Kidney epithelial cell (primary cell): ENCODE measurements around the gene RXFP1. TPM values are rescaled to one million over a fixed set of nuclear protein-coding genes. Genes with fewer than 3 reads are reported as not detected.

Source experiments
- DNase-seq: peaks from one replicate; pipeline ENCODE4 v3.0.0-alpha.2; 2010; ENCODE audit warnings: low read depth
- H3K27me3 ChIP-seq: 2 replicates; pipeline ENCODE4 v1.6.0; 2011; ENCODE audit warnings: low read length; ENCODE audit not compliant: control insufficient read depth, insufficient read depth
- H3K36me3 ChIP-seq: 2 replicates; pipeline ENCODE4 v1.5.1; 2011; ENCODE audit warnings: low read length; ENCODE audit not compliant: control insufficient read depth, insufficient read depth
- H3K4me3 ChIP-seq: 2 replicates; pipeline ENCODE4 v1.5.1; 2011; ENCODE audit warnings: low read depth, mild to moderate bottlenecking, control low read depth, low read length
- CTCF ChIP-seq: IDR thresholded peaks from 2 replicates; pipeline ENCODE4 v1.5.1; 2011; ENCODE audit warnings: mild to moderate bottlenecking, moderate library complexity, low read length, control low read depth, inconsistent platforms; ENCODE audit not compliant: insufficient read depth, poor library complexity, severe bottlenecking
- total RNA-seq: library from RNA; depleted of rRNA; stranded (reverse); fragments of >200 nt; gene quantifications from 2 replicates; pipeline ENCODE4 v1.2.3, GENCODE V29; 2015

Gene RXFP1
- total RNA-seq, 1 donor from 2014 or later = not detected

GRCh38 chr4:158578476-158578875 lies 56.8 kb downstream of the RXFP1 start:
- no peaks in the 10 kb centered on the region for H3K36me3 ChIP-seq
- H3K4me3 ChIP-seq = no peak overlapping the region
- no peaks in the 10 kb centered on the region for H3K27me3 ChIP-seq
- DNase-seq = no peak
- TF ChIP-seq CTCF = peak; percentile 14

- Histone ChIP-seq H3K36me3 (no peaks in the 10 kb centered on the region), H3K4me3 (no peak overlapping the region), H3K27me3 (no peaks in the 10 kb centered on the region)
- TF ChIP-seq CTCF = no peak
- no peak for DNase-seq
Observed at GRCh38 chr4:158580064-158580463, 58.4 kb downstream of the RXFP1 start.

- H3K4me3 ChIP-seq = no peak overlapping the region
- DNase-seq = no peak
- TF ChIP-seq CTCF = no peak
- no peaks in the 10 kb centered on the region for H3K27me3 ChIP-seq
- H3K36me3 ChIP-seq = no peaks in the 10 kb centered on the region
Observed at GRCh38 chr4:158581161-158581560, 59.5 kb downstream of the RXFP1 start.

GRCh38 chr4:158586881-158587280 lies 65.2 kb downstream of the RXFP1 start:
- H3K4me3 ChIP-seq = no peak overlapping the region
- no peak for TF ChIP-seq CTCF
- no peaks in the 10 kb centered on the region for H3K36me3 ChIP-seq
- no peaks in the 10 kb centered on the region for H3K27me3 ChIP-seq
- no peak for DNase-seq

GRCh38 chr4:158588285-158588684 lies 66.6 kb downstream of the RXFP1 start:
- H3K36me3 ChIP-seq = no peaks in the 10 kb centered on the region
- H3K27me3 ChIP-seq = no peaks in the 10 kb centered on the region
- H3K4me3 ChIP-seq = no peak overlapping the region
- TF ChIP-seq CTCF = no peak
- DNase-seq = no peak

- Histone ChIP-seq H3K36me3 (no peaks in the 10 kb centered on the region), H3K27me3 (no peaks in the 10 kb centered on the region), H3K4me3 (no peak overlapping the region)
- DNase-seq = no peak
- no peak for TF ChIP-seq CTCF
Observed at GRCh38 chr4:158588777-158589176, 67.1 kb downstream of the RXFP1 start.
